CD4-positive, alpha-beta memory T cell (primary cell): ENCODE results near the gene MIEF1. TPM values are rescaled to one million over a fixed set of nuclear protein-coding genes. Genes with fewer than 3 reads are reported as not detected.

Experiments used
- CTCF ChIA-PET: fragments of 350-600 bp; sonication (Branson Sonifier 250); formaldehyde crosslinking; loops from one replicate; lab custom pipeline; 2021; ENCODE audit warnings: inconsistent platforms; ENCODE audit not compliant: partially characterized antibody; lab: Charles Lee
- POLR2A ChIA-PET: fragments of 350-600 bp; sonication (Branson Sonifier 250); formaldehyde crosslinking; loops from one replicate; lab custom pipeline; 2021; ENCODE audit not compliant: partially characterized antibody; lab: Charles Lee
- DNase-seq, 5 donors: peaks; one replicate each; pipeline versions ENCODE4 v3.0.0 to v3.0.0-alpha.2; 2020 to 2022; ENCODE audit warnings: mixed read lengths in 1 of 5
- H3K27ac ChIP-seq: one replicate; pipeline ENCODE4 v1.7.0; 2013; ENCODE audit warnings: low read depth, low read length
- H3K27me3 ChIP-seq: 2 replicates; pipeline ENCODE4 v1.7.0; 2013; ENCODE audit warnings: mild to moderate bottlenecking, low read length, moderate library complexity; ENCODE audit not compliant: insufficient read depth
- H3K36me3 ChIP-seq: 2 replicates; pipeline ENCODE4 v1.7.0; 2013; ENCODE audit warnings: mild to moderate bottlenecking, low read length, moderate library complexity; ENCODE audit not compliant: insufficient read depth
- H3K4me1 ChIP-seq: 2 replicates; pipeline ENCODE4 v1.7.0; 2013; ENCODE audit warnings: mild to moderate bottlenecking, low read length, moderate library complexity; ENCODE audit not compliant: insufficient read depth
- H3K4me3 ChIP-seq, 2 donors: one replicate each; pipeline ENCODE4 v1.7.0; 2013; ENCODE audit warnings: low read length in 2 of 2, mild to moderate bottlenecking in 1 of 2
- H3K9me3 ChIP-seq, 2 donors: one replicate each; pipeline ENCODE4 v1.7.0; 2013; ENCODE audit warnings: low read length in 2 of 2, control low read depth in 1 of 2; ENCODE audit not compliant: control insufficient read depth in 1 of 2
- H3K27ac Mint-ChIP-seq, 7 donors: one replicate each; pipeline ENCODE4 v1.8.0; 2020 to 2021; ENCODE audit warnings: mixed read lengths in 7 of 7, mild to moderate bottlenecking in 6 of 7, inconsistent platforms in 3 of 7, moderate library complexity in 3 of 7
- H3K27me3 Mint-ChIP-seq, 2 donors: one replicate each; pipeline ENCODE4 v1.8.0; 2020 to 2021; ENCODE audit warnings: mixed read lengths in 2 of 2
- H3K36me3 Mint-ChIP-seq, 2 donors: one replicate each; pipeline ENCODE4 v1.8.0; 2020 to 2021; ENCODE audit warnings: mixed read lengths in 2 of 2, inconsistent platforms in 1 of 2, mild to moderate bottlenecking in 1 of 2
- H3K4me1 Mint-ChIP-seq, 4 donors: one replicate each; pipeline ENCODE4 v1.8.0; 2020 to 2021; ENCODE audit warnings: mixed read lengths in 4 of 4, mild to moderate bottlenecking in 1 of 4
- H3K4me3 Mint-ChIP-seq, 8 donors: one replicate each; pipeline ENCODE4 v1.8.0; 2020 to 2021; ENCODE audit warnings: mixed read lengths in 8 of 8, mild to moderate bottlenecking in 7 of 8, moderate library complexity in 6 of 8, inconsistent platforms in 3 of 8
- H3K9me3 Mint-ChIP-seq, 8 donors: one replicate each; pipeline ENCODE4 v1.8.0; 2020 to 2021; ENCODE audit warnings: mixed read lengths in 8 of 8, mild to moderate bottlenecking in 5 of 8, inconsistent platforms in 3 of 8, moderate library complexity in 1 of 8
- intact Hi-C: fragments of 100-400 bp; cut with micrococcal nuclease; formaldehyde crosslinking; loops from one replicate; pipeline ENCODE4 v1.15.1; 2023
- polyA plus RNA-seq, 2 donors: library from polyadenylated mRNA; unstranded; fragments of 300-500 nt; fragmentation: Illumina TruSeq; gene quantifications; one replicate each; pipeline ENCODE4 v1.2.3, GENCODE V29; 2021
- total RNA-seq, 2 experiments: library from RNA; stranded (reverse); gene quantifications; one replicate each; pipeline ENCODE4 v1.2.3, GENCODE V29; 2021

The MIEF1 gene
- total and polyA plus RNA-seq, 4 experiments from 2014 or later = 15.4 to 44.3 (median 34.0) TPM

DNA sequence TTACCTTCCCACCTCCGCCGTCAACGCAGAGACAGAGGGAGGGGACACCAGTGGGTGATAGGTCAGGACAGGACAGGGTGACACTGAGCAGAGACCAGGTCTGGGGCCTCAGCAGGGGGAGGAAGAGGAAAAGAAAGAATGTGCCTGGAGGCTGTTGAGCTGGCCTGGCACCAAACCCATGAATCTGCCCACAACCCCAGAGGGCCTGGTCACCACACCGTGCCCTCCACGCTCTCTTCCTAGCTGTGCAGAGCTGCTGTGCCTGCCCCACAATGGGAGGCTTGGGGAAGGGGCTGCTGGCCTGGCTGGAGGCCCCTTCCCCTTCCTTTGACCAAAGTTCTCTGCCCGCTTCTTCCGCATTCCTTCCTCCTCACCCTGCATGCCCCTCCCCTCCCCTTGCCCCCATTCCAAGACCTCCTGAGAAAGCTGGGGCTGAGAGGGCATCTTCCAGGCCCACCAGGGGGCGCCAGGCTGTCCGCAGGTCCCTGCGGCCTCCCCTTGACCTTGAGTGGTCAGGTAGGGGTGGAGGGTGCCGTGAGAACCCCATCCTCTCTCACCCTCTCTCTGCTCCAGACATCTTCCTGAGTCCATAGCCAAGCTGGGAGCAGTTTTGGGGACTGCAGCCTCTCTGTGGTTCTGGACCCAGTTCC is 57.5 kb downstream of the MIEF1 start:
- no peak for DNase-seq
- CTCF ChIA-PET = interaction anchor here (1.0 to 5.7 kb wide), 3 partner anchors 20 to 464 kb away, joined by 3 to 37 read pairs (median 3); no protein-coding TSS in a partner anchor
- Mint-ChIP-seq H3K36me3 (no peaks in the 10 kb centered on the region), H3K27ac (no peak overlapping the region), H3K4me1 (peaks cover 0 to 9% (median 2%) of the 10 kb centered on the region in 4 donors), H3K27me3 (peaks cover 19 to 26% of the 10 kb centered on the region in 2 donors), H3K4me3 (peak overlapping the region in 1 of 8 donors; percentile 23), H3K9me3 (peaks cover 0 to 2% (median 0%) of the 10 kb centered on the region in 8 donors)
- H3K36me3 ChIP-seq = no peaks in the 10 kb centered on the region
- no peak overlapping the region for H3K27ac ChIP-seq
- POLR2A ChIA-PET = no interaction called here
- H3K4me1 ChIP-seq = peaks cover 6% of the 10 kb centered on the region
- H3K9me3 ChIP-seq = no peaks in the 10 kb centered on the region
- H3K27me3 ChIP-seq = peaks cover 21% of the 10 kb centered on the region
- no peak overlapping the region for H3K4me3 ChIP-seq
- intact Hi-C loops = loop anchor here (10.0 kb wide), 2 partner anchors 65 to 385 kb away; no protein-coding TSS in a partner anchor

DNA sequence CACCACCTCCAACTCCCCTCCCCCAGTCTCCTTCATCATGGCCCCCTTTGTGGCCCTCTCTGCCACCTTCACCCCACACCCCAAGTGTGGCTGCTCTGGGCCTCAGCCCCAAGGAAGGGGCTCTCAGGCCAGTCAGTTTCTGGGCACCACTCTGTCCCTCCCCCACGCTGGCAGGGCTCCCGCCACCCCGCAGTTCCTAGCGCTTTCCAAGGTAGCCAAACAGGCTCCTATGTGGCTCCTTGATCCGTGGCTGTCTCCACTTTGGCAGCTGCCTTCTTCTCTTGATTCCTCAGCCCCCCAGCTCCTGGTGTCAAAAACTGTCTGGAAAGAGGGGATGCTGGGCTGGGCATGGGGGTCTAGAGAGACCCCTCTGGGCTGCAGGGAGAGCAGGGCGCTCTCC is 58.0 kb downstream of the MIEF1 start:
- Mint-ChIP-seq H3K27me3 (peaks cover 19 to 26% of the 10 kb centered on the region in 2 donors), H3K4me1 (peaks cover 0 to 9% (median 2%) of the 10 kb centered on the region in 4 donors), H3K27ac (no peak overlapping the region), H3K9me3 (peaks cover 0 to 2% (median 0%) of the 10 kb centered on the region in 8 donors), H3K4me3 (peak overlapping the region in 1 of 8 donors; percentile 44), H3K36me3 (no peaks in the 10 kb centered on the region)
- intact Hi-C loops = loop anchor here (10.0 kb wide), 2 partner anchors 65 to 385 kb away; no protein-coding TSS in a partner anchor
- no peak for DNase-seq
- no peaks in the 10 kb centered on the region for H3K9me3 ChIP-seq
- H3K4me1 ChIP-seq = peaks cover 6% of the 10 kb centered on the region
- H3K27ac ChIP-seq = no peak overlapping the region
- peaks cover 21% of the 10 kb centered on the region for H3K27me3 ChIP-seq
- CTCF ChIA-PET = interaction anchor here (1.3 to 5.7 kb wide), 2 partner anchors 383 to 464 kb away, joined by 3 to 37 read pairs; no protein-coding TSS in a partner anchor
- H3K4me3 ChIP-seq = no peak overlapping the region
- POLR2A ChIA-PET = no interaction called here
- no peaks in the 10 kb centered on the region for H3K36me3 ChIP-seq

DNA sequence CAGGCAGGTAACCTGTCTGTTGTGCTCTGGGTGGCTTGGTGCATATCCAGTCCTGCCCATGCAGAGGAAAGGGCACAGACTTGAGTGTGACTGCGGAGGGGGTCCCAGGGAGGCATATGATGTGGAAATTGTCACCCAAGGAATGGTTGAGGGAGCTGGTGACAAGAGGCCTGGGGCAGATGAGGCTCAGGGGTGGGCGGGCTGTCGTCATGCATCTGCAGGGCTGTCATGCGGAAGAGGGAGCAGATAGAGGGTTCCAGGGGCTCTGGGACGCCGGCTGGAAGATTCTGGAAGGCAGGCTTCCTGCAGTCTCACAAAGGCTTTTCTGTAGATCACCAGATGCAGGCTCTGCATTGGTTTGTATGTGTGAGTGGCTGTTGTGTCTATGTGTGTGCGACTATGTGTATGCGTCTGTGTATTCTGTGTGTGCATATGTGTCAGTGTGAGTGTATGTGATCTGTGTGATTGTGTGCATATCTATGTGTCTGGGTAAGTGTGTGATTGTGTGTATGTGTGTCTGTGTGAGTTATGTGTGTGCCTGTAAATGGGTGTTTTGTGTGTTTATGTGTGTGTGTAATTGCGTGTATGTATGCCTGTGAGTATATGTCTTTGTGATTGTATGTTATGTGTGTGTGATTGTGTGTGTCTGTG is 60.9 kb downstream of the MIEF1 start:
- no peak for DNase-seq
- ChIA-PET CTCF (interaction anchor here (0.9 to 1.4 kb wide), 2 partner anchors 380 to 462 kb away, joined by 3 to 6 read pairs; no protein-coding TSS in a partner anchor), POLR2A (no interaction called here)
- no peak overlapping the region for H3K27ac ChIP-seq
- H3K4me1 Mint-ChIP-seq = peaks cover 15 to 20% (median 17%) of the 10 kb centered on the region in 4 donors
- H3K4me3 Mint-ChIP-seq = no peak overlapping the region
- H3K36me3 Mint-ChIP-seq = no peaks in the 10 kb centered on the region
- no peak overlapping the region for H3K4me3 ChIP-seq
- peaks cover 9% of the 10 kb centered on the region for H3K27me3 ChIP-seq
- H3K4me1 ChIP-seq = peaks cover 13% of the 10 kb centered on the region
- no peak overlapping the region for H3K27ac Mint-ChIP-seq
- intact Hi-C loops = loop anchor here (10.0 kb wide), 2 partner anchors 62 to 382 kb away; no protein-coding TSS in a partner anchor
- H3K36me3 ChIP-seq = no peaks in the 10 kb centered on the region
- H3K9me3 Mint-ChIP-seq = peaks cover 0 to 6% (median 0%) of the 10 kb centered on the region in 8 donors
- H3K9me3 ChIP-seq = no peaks in the 10 kb centered on the region
- peaks cover 6 to 14% of the 10 kb centered on the region in 2 donors for H3K27me3 Mint-ChIP-seq

DNA sequence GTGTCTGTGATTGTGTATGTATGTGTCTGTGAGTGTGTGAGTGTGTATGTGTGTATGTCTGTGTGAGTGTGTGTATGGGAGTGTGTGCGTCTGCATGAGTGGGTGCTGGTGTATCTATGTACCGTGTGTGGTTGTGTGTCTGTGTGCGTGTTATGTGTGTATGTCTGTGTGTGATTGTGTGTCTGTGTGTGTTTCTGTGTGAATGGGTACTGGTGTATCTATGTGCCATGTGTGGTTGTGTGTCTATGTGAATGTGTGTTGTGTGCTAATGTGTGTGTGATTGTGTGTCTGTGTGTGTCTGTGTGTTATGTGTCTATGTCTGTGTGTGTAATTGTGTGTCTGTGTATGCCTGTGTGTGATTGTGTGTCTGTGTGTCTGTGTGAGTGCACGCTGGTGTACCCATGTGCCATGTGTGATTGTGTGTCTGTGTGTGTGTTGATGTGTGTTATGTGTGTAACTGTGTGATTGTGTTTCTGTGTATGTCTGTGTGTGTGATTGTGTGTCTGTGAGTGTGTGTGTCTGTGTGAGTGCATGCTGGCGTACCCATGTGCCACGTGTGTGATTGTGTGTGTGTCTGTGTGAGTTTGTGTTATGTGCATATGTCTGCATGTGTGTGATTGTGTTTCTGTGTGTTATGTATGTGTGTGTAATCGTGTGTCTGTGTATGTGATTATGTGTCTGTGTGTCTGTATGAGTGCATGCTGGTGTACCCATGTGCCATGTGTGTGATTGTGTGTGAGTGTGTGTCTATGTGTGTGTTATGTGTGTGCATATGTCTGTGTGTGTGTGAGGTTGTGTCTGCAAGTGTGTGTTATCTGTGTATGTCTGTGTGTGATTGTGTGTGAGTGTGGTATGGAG is 61.7 kb downstream of the MIEF1 start:
- H3K9me3 ChIP-seq = no peaks in the 10 kb centered on the region

DNA sequence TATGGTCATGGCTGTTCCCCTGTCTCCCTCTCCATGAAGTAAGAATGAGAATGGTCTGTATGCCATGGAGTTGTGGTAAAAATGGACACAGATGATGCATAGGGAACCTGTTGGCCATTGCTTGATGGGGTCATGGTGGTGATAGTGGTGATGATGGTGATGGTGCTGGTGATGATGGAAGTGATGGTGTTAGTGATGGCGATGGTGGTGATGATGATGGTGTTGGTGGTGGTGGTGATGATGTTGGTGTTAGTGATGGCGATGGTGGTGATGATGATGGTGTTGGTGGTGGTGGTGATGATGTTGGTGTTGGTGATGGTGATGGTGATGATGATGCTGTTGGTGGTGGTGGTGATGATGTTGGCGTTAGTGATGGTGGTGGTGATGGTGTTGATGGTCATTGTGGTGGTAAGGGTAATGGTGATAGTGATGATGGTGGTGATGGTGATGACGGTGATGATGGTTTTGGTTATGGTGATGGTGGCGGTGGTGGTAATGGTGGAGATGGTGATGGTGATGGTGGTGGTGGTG is 63.4 kb downstream of the MIEF1 start:
- DNase-seq = no peak
- Histone ChIP-seq H3K27me3 (no peaks in the 10 kb centered on the region), H3K36me3 (no peaks in the 10 kb centered on the region), H3K4me3 (no peak overlapping the region), H3K9me3 (no peaks in the 10 kb centered on the region), H3K27ac (no peak overlapping the region), H3K4me1 (peaks cover 14% of the 10 kb centered on the region)
- CTCF ChIA-PET = no interaction called here
- intact Hi-C loops = loop anchor here (5.0 to 10.0 kb wide), 3 partner anchors 59 to 379 kb away; no protein-coding TSS in a partner anchor
- H3K27ac Mint-ChIP-seq = peak overlapping the region in 2 of 7 donors; percentile 7 to 88
- H3K9me3 Mint-ChIP-seq = peaks cover 0 to 6% (median 0%) of the 10 kb centered on the region in 8 donors
- peaks cover 16 to 23% (median 18%) of the 10 kb centered on the region in 4 donors for H3K4me1 Mint-ChIP-seq
- no peaks in the 10 kb centered on the region for H3K36me3 Mint-ChIP-seq
- peaks cover under 1 to 3% of the 10 kb centered on the region in 2 donors for H3K27me3 Mint-ChIP-seq
- peak overlapping the region in 2 of 8 donors; percentile 73 to 78 for H3K4me3 Mint-ChIP-seq
- POLR2A ChIA-PET = no interaction called here

More for the DNA sequence above, 61.7 kb downstream of the MIEF1 start:
- Histone ChIP-seq H3K27me3 (peaks cover 1% of the 10 kb centered on the region), H3K27ac (no peak overlapping the region), H3K4me3 (no peak overlapping the region), H3K4me1 (peaks cover 14% of the 10 kb centered on the region), H3K36me3 (no peaks in the 10 kb centered on the region)
- intact Hi-C loops = loop anchor here (10.0 kb wide), 2 partner anchors 61 to 381 kb away; no protein-coding TSS in a partner anchor
- Mint-ChIP-seq H3K36me3 (no peaks in the 10 kb centered on the region), H3K27me3 (peaks cover 2 to 11% of the 10 kb centered on the region in 2 donors), H3K4me1 (peaks cover 16 to 23% (median 18%) of the 10 kb centered on the region in 4 donors), H3K9me3 (peaks cover 0 to 6% (median 0%) of the 10 kb centered on the region in 8 donors), H3K4me3 (no peak overlapping the region), H3K27ac (no peak overlapping the region)
- no peak for DNase-seq
- POLR2A ChIA-PET = no interaction called here
- CTCF ChIA-PET = no interaction called here

DNA sequence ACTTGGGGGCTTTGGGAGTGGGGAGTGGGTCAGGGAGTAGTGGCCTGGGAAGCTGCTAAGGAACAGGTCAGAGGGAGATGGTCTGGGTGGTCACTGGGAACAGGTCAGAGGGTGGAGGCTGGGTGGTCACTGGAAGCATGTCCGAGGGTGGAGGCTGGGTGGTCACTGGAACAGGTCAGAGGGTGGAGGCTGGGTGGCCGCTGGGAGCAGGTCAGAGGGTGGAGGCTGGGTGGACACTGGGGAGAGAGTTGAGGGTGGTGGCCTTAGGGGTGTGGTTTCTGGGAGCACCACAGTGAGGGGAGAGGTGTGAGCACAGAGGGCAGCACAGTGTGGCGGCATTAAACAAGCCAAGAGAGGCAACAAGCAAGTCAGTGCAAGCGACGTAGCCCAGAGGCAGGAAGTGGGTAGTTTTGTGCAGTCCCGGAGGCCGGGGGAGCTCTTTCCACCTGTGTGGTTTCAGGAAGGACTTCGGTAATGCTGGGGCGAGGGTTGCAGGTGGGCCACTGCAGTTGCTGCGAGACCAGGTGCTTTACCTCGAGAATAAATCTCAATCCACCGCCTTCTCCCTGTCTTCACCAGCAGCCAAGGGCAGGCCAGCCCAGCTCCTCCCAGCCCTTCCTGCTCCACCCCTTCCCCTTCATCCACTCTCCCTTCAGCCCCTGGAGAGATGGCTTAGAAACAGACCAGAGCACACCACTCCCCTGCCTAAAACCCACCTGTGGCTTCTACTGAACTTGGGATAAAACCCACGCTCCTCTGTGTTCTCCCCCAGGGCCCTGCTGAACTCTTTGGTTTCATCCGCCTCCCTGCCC is 65.3 kb downstream of the MIEF1 start:
- peak; percentile 43 to 58 (median 52) for DNase-seq
- Mint-ChIP-seq H3K27ac (peak overlapping the region; percentile 54 to 91 (median 83)), H3K36me3 (no peaks in the 10 kb centered on the region), H3K27me3 (no peaks in the 10 kb centered on the region), H3K4me1 (peaks cover 16 to 23% (median 18%) of the 10 kb centered on the region in 4 donors), H3K9me3 (peaks cover 0 to 6% (median 0%) of the 10 kb centered on the region in 8 donors), H3K4me3 (peak overlapping the region; percentile 47 to 68 (median 50))
- ChIA-PET POLR2A (interaction anchor here (0.6 to 1.1 kb wide), 4 partner anchors 123 to 458 kb away, joined by 3 to 5 read pairs (median 3); no protein-coding TSS in a partner anchor), CTCF (interaction anchor here (0.6 to 1.5 kb wide), 8 partner anchors 11 to 469 kb away, joined by 3 to 11 read pairs (median 4); no protein-coding TSS in a partner anchor)
- Histone ChIP-seq H3K4me3 (peak overlapping the region in 1 of 2 donors; percentile 3), H3K36me3 (no peaks in the 10 kb centered on the region), H3K9me3 (no peaks in the 10 kb centered on the region), H3K27me3 (no peaks in the 10 kb centered on the region), H3K4me1 (peaks cover 14% of the 10 kb centered on the region), H3K27ac (no peak overlapping the region)
- intact Hi-C loops = loop anchor here (5.0 to 10.0 kb wide), 3 partner anchors 57 to 377 kb away; no protein-coding TSS in a partner anchor
